Esophagus muscularis mucosa (tissue), 4 donors: ENCODE data around the gene SPOCK1. TPM values are rescaled to one million over a fixed set of nuclear protein-coding genes. Genes with fewer than 3 reads are reported as not detected.
A peak's percentile ranks its signal among the peaks of the same experiment; 100 is the strongest.

Experiments used
- DNase-seq: peaks from one replicate; pipeline ENCODE4 v3.0.0-alpha.2; 2017; ENCODE audit errors: extremely low spot score
- H3K27ac ChIP-seq, 4 donors: fragments of 200-600 bp; sonication (generic); replicated peaks in 1 of 4; 1 replicate in 3 of 4; 2 replicates in 1 of 4; pipeline ENCODE4 v1.5.1; 2016 to 2019; ENCODE audit warnings: mild to moderate bottlenecking in 1 of 4
- H3K27me3 ChIP-seq, 4 donors: fragments of 200-600 bp; sonication (generic); one replicate each; pipeline versions ENCODE4 v1.5.1 to v1.6.0; 2016 to 2019
- H3K36me3 ChIP-seq, 4 donors: fragments of 200-600 bp; sonication (generic); one replicate each; pipeline ENCODE4 v1.5.1; 2016 to 2019
- H3K4me1 ChIP-seq, 4 donors: fragments of 200-600 bp; sonication (generic); one replicate each; pipeline ENCODE4 v1.5.1; 2016 to 2019
- H3K4me3 ChIP-seq, 4 donors: fragments of 200-600 bp; sonication (generic); 1 replicate in 2 of 4; 2 replicates in 2 of 4; pipeline ENCODE4 v1.5.1; 2016 to 2019; ENCODE audit warnings: mild to moderate bottlenecking in 4 of 4, moderate library complexity in 1 of 4
- H3K9me3 ChIP-seq, 4 donors: fragments of 200-600 bp; sonication (generic); 1 replicate in 3 of 4; 2 replicates in 1 of 4; pipeline ENCODE4 v1.5.1; 2016 to 2019
- EP300 ChIP-seq: sonication (generic); formaldehyde crosslinking; IDR thresholded peaks from one replicate; pipeline ENCODE4 v1.6.1; 2017; ENCODE audit warnings: antibody characterized with exemption
- POLR2A ChIP-seq: fragments of 450-650 bp; IDR thresholded peaks from one replicate; pipeline ENCODE4 v1.6.1; 2017; ENCODE audit warnings: antibody characterized with exemption, moderate library complexity, mild to moderate bottlenecking, low read depth
- POLR2AphosphoS5 ChIP-seq, 2 donors: sonication (generic); formaldehyde crosslinking; IDR thresholded peaks; one replicate each; pipeline ENCODE4 v1.6.1; 2017; ENCODE audit warnings: antibody characterized with exemption in 2 of 2
- WGBS: methylation state at CpG from one replicate; pipeline ENCODE4 v1.1.5; 2018; 5-methylcytosine and 5-hydroxymethylcytosine counted together
- intact Hi-C: fragments of 100-400 bp; cut with DNase I; formaldehyde crosslinking; loops from one replicate; pipeline ENCODE4 v1.15.1; 2023
- total RNA-seq, 4 donors: library from RNA; depleted of rRNA; stranded (reverse); fragments of >200 nt; gene quantifications; one replicate each; pipeline versions ENCODE4 v1.1.0 to v1.2.1, GENCODE V29; 2016
- TF ChIP-seq, protein P1 (sequence below), 3 experiments: fragments of 200-600 bp in 2 of 3; fragments of 450-650 bp in 1 of 3; sonication (generic) in 2 of 3; IDR thresholded peaks; one replicate each; pipeline ENCODE4 v1.5.1; 2017 to 2019; ENCODE audit warnings: antibody characterized with exemption in 3 of 3, mild to moderate bottlenecking in 2 of 3, moderate library complexity in 1 of 3

The SPOCK1 gene
- total RNA-seq, 4 donors from 2014 or later: 39.0 to 52.4 (median 45.6) TPM

DNA sequence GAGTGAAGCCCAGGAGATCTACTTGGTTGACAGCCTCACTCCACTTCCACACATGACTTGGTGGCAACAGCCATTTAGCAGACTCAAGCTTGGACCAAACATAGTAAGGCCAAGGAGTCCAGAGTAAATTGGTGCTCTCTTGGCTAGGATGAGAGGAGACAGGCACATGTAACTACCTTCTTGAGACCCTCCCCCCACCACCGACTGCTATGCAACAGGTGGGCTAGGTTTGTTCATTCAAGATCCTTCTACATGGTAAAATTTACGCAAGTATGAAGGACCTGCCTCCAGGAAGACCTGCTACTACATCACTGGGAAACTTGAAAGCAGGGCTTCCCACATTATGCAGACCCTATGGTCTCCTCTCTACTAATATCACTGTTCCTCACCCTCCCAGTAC, 442.4 kb downstream of the SPOCK1 start:
- DNase-seq: peak; percentile 55
- Histone ChIP-seq H3K9me3 (no peaks in the 10 kb centered on the region), H3K27ac (no peak overlapping the region), H3K4me1 (peaks cover 0 to 2% (median 0%) of the 10 kb centered on the region in 4 donors), H3K36me3 (no peaks in the 10 kb centered on the region), H3K27me3 (no peaks in the 10 kb centered on the region), H3K4me3 (no peak overlapping the region)
- intact Hi-C loops: no loop called here
- TF ChIP-seq, protein P1, sequence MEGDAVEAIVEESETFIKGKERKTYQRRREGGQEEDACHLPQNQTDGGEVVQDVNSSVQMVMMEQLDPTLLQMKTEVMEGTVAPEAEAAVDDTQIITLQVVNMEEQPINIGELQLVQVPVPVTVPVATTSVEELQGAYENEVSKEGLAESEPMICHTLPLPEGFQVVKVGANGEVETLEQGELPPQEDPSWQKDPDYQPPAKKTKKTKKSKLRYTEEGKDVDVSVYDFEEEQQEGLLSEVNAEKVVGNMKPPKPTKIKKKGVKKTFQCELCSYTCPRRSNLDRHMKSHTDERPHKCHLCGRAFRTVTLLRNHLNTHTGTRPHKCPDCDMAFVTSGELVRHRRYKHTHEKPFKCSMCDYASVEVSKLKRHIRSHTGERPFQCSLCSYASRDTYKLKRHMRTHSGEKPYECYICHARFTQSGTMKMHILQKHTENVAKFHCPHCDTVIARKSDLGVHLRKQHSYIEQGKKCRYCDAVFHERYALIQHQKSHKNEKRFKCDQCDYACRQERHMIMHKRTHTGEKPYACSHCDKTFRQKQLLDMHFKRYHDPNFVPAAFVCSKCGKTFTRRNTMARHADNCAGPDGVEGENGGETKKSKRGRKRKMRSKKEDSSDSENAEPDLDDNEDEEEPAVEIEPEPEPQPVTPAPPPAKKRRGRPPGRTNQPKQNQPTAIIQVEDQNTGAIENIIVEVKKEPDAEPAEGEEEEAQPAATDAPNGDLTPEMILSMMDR (IDR thresholded peaks at IDR 0.05): no peak
- TF ChIP-seq POLR2A: no peak
- no peak for TF ChIP-seq EP300
- TF ChIP-seq POLR2AphosphoS5 (IDR thresholded peaks at IDR 0.05): no peak
- 83% methylated on average over 2 of the region's 2 CpGs for WGBS

DNA sequence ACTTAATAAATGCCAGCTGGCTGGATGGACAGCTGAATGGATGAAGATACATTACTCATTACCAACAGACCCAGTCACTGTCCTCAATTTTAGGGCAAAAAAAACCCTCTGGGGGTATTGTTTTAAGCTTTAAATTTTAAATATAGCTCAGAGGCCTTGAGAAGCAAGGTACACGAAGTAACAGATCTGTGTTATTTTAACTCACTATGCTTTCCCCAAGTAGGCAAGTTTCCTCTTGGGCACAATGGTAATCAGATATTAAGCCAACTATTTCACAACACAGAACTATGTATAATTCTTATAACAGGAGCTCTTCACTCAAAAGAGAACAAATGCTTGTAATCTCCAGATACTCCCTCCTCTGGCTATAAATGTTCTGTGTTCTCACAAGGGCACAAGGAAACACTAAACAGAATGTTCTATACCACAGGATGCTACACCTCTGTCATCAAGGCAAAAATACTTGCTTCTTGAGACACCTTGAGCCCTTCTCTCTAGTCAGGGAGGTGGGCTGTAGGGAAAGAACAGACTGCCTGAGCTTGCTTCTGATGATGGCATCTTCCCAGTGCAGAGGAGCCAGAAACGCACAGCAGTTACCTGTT, 443.8 kb downstream of the SPOCK1 start:
- Histone ChIP-seq H3K4me1 (peaks cover 0 to 2% (median 0%) of the 10 kb centered on the region in 4 donors), H3K9me3 (no peaks in the 10 kb centered on the region), H3K27ac (no peak overlapping the region), H3K4me3 (no peak overlapping the region), H3K36me3 (no peaks in the 10 kb centered on the region), H3K27me3 (no peaks in the 10 kb centered on the region)
- 57% methylated on average over 2 of the region's 2 CpGs for WGBS
- intact Hi-C loops: no loop called here
- DNase-seq: peak; percentile 60
- TF ChIP-seq POLR2A (no peak), POLR2AphosphoS5 (IDR thresholded peaks at IDR 0.05) (no peak), EP300 (no peak)
- TF ChIP-seq, protein P1 (IDR thresholded peaks at IDR 0.05): no peak

DNA sequence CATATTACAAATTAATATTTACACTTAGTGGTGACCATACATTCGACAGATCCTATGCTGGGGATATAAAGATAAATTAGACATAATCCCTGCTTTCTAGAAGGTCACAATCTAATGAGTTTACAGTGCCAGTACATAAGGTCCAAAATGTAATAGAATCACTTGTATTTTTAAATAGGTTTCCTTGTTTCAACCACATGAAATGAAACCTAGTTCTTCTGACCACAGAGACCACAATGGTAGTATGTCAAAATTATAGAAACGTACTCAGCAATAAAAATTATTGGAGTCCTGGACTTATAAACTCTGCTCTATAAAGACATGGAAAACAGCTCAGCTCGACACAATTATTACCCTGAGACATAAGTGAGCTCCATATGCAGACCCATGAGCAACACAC, 444.3 kb downstream of the SPOCK1 start:
- Histone ChIP-seq H3K27ac (no peak overlapping the region), H3K36me3 (no peaks in the 10 kb centered on the region), H3K9me3 (no peaks in the 10 kb centered on the region), H3K4me1 (peaks cover 0 to 2% (median 0%) of the 10 kb centered on the region in 4 donors), H3K4me3 (no peak overlapping the region), H3K27me3 (no peaks in the 10 kb centered on the region)
- intact Hi-C loops: no loop called here
- WGBS: 87% methylated on average over 3 of the region's 3 CpGs
- DNase-seq: no peak
- no peak for TF ChIP-seq EP300
- no peak for TF ChIP-seq POLR2A

DNA sequence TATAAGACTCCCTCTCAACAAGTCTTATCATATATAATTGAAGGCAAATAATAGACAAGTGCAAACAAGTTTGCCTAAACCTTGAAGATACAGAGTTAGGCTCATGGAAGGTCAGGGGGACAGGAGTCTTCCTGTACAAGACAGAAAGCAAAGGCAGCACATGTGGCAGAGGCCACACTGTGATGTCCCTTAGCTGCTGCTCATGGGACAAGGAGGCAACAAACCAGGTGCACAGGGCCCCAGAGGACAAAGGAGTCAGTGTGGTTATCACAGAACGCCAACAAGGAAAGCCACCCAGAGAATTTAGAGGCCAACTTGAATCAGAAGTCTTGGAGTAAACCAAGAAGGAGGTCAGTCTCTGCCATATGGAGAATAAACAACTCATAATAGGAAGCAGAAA, 444.8 kb downstream of the SPOCK1 start:
- TF ChIP-seq POLR2AphosphoS5 (IDR thresholded peaks at IDR 0.05) (no peak), POLR2A (no peak), EP300 (no peak)
- TF ChIP-seq, protein P1 (IDR thresholded peaks at IDR 0.05): no peak
- no peaks in the 10 kb centered on the region for H3K36me3 ChIP-seq

DNA sequence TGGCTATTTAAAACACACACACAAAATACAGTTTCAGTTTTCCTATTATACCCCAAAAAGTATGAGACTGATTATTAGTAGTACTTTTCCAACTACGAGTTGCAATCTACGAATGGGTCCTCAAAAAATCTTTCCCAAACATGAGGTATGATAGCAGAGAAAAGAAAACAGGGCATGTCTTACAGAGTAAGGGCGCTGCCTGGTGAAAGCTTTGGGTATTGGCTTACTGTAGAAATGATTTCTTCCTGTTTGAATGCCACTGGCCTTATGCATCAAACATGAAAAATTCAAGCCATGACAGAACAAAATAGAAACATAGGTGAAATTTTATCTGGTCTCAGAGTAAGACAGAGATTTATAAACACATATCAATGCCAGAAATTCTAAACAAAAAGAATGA, 448.0 kb downstream of the SPOCK1 start:
- 93% methylated on average over 3 of the region's 3 CpGs for WGBS
- intact Hi-C loops: no loop called here
- no peak overlapping the region for H3K27ac ChIP-seq
- no peaks in the 10 kb centered on the region for H3K36me3 ChIP-seq
- TF ChIP-seq POLR2A: no peak
- TF ChIP-seq EP300: no peak
- no peak for TF ChIP-seq POLR2AphosphoS5 (IDR thresholded peaks at IDR 0.05)
- TF ChIP-seq, protein P1 (IDR thresholded peaks at IDR 0.05): no peak
- H3K9me3 ChIP-seq: no peaks in the 10 kb centered on the region
- H3K27me3 ChIP-seq: no peaks in the 10 kb centered on the region
- no peak overlapping the region for H3K4me3 ChIP-seq
- H3K4me1 ChIP-seq: peaks cover 0 to 2% (median 0%) of the 10 kb centered on the region in 4 donors
- DNase-seq: no peak

More for the DNA sequence above, 444.8 kb downstream of the SPOCK1 start:
- intact Hi-C loops: no loop called here
- Histone ChIP-seq H3K9me3 (no peaks in the 10 kb centered on the region), H3K27me3 (no peaks in the 10 kb centered on the region), H3K27ac (no peak overlapping the region), H3K4me1 (peaks cover 0 to 2% (median 0%) of the 10 kb centered on the region in 4 donors), H3K4me3 (no peak overlapping the region)
- DNase-seq: peak; percentile 64
- WGBS: 87% methylated on average over 1 of the region's 1 CpG
